ENCODE data around the gene GRK4.

The GRK4 gene

GRCh38 chr4:2939383-2940243 lies 23.8 kb upstream of the GRK4 start:
- ChIA-PET POLR2A (interaction anchor here (1.2 kb wide), 1 partner anchor 15 kb away, joined by 3 read pairs; no protein-coding TSS in a partner anchor), CTCF (no interaction called here)
- H3K4me1 ChIP-seq (ENCODE audit: control insufficient read depth, insufficient read depth, low read length), result no peaks in the 10 kb centered on the region; the same call in 1 of the 2 replicates
- H3K4me3 ChIP-seq (ENCODE audit: low read depth, low read length), result no peak overlapping the region
- no peak overlapping the region for H3K27ac ChIP-seq (ENCODE audit: extremely low read depth, low read depth, low read length)
- TF ChIP-seq ZNF404 (tag by site-specific recombination; IDR thresholded peaks at IDR 0.05) (no peak), KLF8 (tag by site-specific recombination; IDR thresholded peaks at IDR 0.05) (no peak), HOXD13 (CRISPR knock-in tag; IDR thresholded peaks at IDR 0.05; ENCODE audit: borderline replicate concordance) (no peak), WT1 (tag by site-specific recombination; IDR thresholded peaks at IDR 0.05) (no peak)
- H3K9me3 ChIP-seq (ENCODE audit: control insufficient read depth, insufficient read depth, low read depth, low read length), result no peaks in the 10 kb centered on the region
- H3K36me3 ChIP-seq (ENCODE audit: control insufficient read depth in 2 of 2, insufficient read depth in 1 of 2, low read length in 2 of 2), result peaks cover 6 to 84% of the 10 kb centered on the region in 2 experiments; a peak in 2 of 3 replicates

GRCh38 chr4:2940267-2941137 lies 22.9 kb upstream of the GRK4 start:
- ChIA-PET CTCF (no interaction called here), POLR2A (interaction anchor here (0.5 kb wide), 1 partner anchor 22 kb away, joined by 3 read pairs; no protein-coding TSS in a partner anchor)
- TF ChIP-seq ZNF549 (tag by site-specific recombination; IDR thresholded peaks at IDR 0.05), result no peak
- peak; percentile 56; the same call in 1 of the 2 replicates for TF ChIP-seq ZNF600 (tag by site-specific recombination; IDR thresholded peaks at IDR 0.05)
- no peaks in the 10 kb centered on the region; the same call in 1 of the 2 replicates for H3K4me1 ChIP-seq (ENCODE audit: control insufficient read depth, insufficient read depth, low read length)
- peaks cover 6 to 93% of the 10 kb centered on the region in 2 experiments; a peak in 2 of 3 replicates for H3K36me3 ChIP-seq (ENCODE audit: control insufficient read depth in 2 of 2, insufficient read depth in 1 of 2, low read length in 2 of 2)
- H3K9me3 ChIP-seq (ENCODE audit: control insufficient read depth, insufficient read depth, low read depth, low read length), result no peaks in the 10 kb centered on the region
- no peak overlapping the region for H3K27ac ChIP-seq (ENCODE audit: extremely low read depth, low read depth, low read length)
- no peak overlapping the region for H3K4me3 ChIP-seq (ENCODE audit: low read depth, low read length)

- H3K9me3 ChIP-seq (ENCODE audit: control insufficient read depth, insufficient read depth, low read depth, low read length), result no peaks in the 10 kb centered on the region
- H3K4me1 ChIP-seq (ENCODE audit: control insufficient read depth, insufficient read depth, low read length), result no peaks in the 10 kb centered on the region
- CTCF ChIA-PET, result interaction anchor here (0.6 kb wide), 1 partner anchor 10 kb away, joined by 4 read pairs; no protein-coding TSS in a partner anchor
- H3K27ac ChIP-seq (ENCODE audit: extremely low read depth, low read depth, low read length), result no peak overlapping the region
- no peak overlapping the region for H3K4me3 ChIP-seq (ENCODE audit: low read depth, low read length)
- H3K36me3 ChIP-seq (ENCODE audit: control insufficient read depth in 2 of 2, insufficient read depth in 1 of 2, low read length in 2 of 2), result peaks cover 6 to 99% of the 10 kb centered on the region in 2 experiments; a peak in 2 of 3 replicates
- POLR2A ChIA-PET, result interaction anchor here (0.5 kb wide), 1 partner anchor 21 kb away, joined by 3 read pairs; no protein-coding TSS in a partner anchor
- no peak for TF ChIP-seq ZSCAN18 (tag by site-specific recombination; IDR thresholded peaks at IDR 0.05)
- TF ChIP-seq REPIN1 (tag by site-specific recombination; IDR thresholded peaks at IDR 0.05; ENCODE audit: low read depth), result no peak
- TF ChIP-seq ZNF114 (tag by site-specific recombination; IDR thresholded peaks at IDR 0.05), result no peak
- no peak for TF ChIP-seq ZNF274 (IDR thresholded peaks at IDR 0.05; ENCODE audit: low read length)
- TF ChIP-seq ZNF274 (tag by site-specific recombination; IDR thresholded peaks at IDR 0.05; ENCODE audit: borderline replicate concordance), result no peak
- no peak for TF ChIP-seq ZNF704 (tag by site-specific recombination; IDR thresholded peaks at IDR 0.05)
- TF ChIP-seq ZNF664 (tag by site-specific recombination; IDR thresholded peaks at IDR 0.05), result no peak
- TF ChIP-seq ZNF148 (tag by site-specific recombination; IDR thresholded peaks at IDR 0.05; ENCODE audit: borderline replicate concordance), result no peak
- TF ChIP-seq YY1 (tag by site-specific recombination; IDR thresholded peaks at IDR 0.05), result no peak
- no peak for TF ChIP-seq ZNF510 (tag by site-specific recombination; IDR thresholded peaks at IDR 0.05; ENCODE audit: insufficient replicate concordance)
- no peak for TF ChIP-seq ZNF629 (tag by site-specific recombination; IDR thresholded peaks at IDR 0.05)
- TF ChIP-seq ZNF501 (tag by site-specific recombination; IDR thresholded peaks at IDR 0.05), result no peak
- TF ChIP-seq ZNF121 (tag by site-specific recombination; IDR thresholded peaks at IDR 0.05), result no peak
- no peak for TF ChIP-seq ZNF248 (tag by site-specific recombination; IDR thresholded peaks at IDR 0.05)
- TF ChIP-seq ZNF394 (tag by site-specific recombination; IDR thresholded peaks at IDR 0.05; ENCODE audit: borderline replicate concordance), result no peak
These were observed 22.0 kb upstream of the GRK4 start for GRCh38 chr4:2941138-2942036.

Data from HEK293 (cell line).